Choroid plexus epithelial cell (primary cell): ENCODE data around the gene VPS9D1.

ENCODE experiments used
- DNase-seq: peaks from one replicate; pipeline ENCODE4 v3.0.0-alpha.2; 2010; ENCODE audit warnings: low read depth
- H3K4me3 ChIP-seq: 2 replicates; pipeline ENCODE4 v1.5.1; 2011; ENCODE audit warnings: low read depth, mild to moderate bottlenecking, control low read depth, low read length, moderate library complexity
- TF ChIP-seq, protein P1 (sequence below): conservative IDR thresholded peaks from 2 replicates; pipeline ENCODE4 v1.5.1; 2011; ENCODE audit warnings: low read depth, mild to moderate bottlenecking, control low read depth, inconsistent platforms, low read length, moderate library complexity

The VPS9D1 gene

DNA sequence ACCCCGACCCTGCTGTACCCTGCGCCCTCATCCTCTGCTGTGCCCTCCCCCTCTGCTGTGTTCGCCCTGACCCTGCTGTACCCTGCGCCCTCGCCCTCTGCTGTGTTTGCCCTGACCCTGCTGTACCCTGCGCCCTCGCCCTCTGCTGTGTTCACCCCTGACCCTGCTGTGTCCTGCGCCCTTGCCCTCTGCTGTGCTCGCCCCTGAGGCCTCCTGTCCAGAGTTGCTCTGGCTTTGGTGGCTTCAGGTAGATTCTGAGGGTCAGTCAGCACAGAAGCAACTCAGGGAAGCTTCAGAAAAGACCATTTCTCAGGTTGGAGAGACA lies 12.2 kb upstream of the VPS9D1 start:
- no peak overlapping the region for H3K4me3 ChIP-seq
- TF ChIP-seq, protein P1, sequence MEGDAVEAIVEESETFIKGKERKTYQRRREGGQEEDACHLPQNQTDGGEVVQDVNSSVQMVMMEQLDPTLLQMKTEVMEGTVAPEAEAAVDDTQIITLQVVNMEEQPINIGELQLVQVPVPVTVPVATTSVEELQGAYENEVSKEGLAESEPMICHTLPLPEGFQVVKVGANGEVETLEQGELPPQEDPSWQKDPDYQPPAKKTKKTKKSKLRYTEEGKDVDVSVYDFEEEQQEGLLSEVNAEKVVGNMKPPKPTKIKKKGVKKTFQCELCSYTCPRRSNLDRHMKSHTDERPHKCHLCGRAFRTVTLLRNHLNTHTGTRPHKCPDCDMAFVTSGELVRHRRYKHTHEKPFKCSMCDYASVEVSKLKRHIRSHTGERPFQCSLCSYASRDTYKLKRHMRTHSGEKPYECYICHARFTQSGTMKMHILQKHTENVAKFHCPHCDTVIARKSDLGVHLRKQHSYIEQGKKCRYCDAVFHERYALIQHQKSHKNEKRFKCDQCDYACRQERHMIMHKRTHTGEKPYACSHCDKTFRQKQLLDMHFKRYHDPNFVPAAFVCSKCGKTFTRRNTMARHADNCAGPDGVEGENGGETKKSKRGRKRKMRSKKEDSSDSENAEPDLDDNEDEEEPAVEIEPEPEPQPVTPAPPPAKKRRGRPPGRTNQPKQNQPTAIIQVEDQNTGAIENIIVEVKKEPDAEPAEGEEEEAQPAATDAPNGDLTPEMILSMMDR = no peak
- DNase-seq = no peak

DNA sequence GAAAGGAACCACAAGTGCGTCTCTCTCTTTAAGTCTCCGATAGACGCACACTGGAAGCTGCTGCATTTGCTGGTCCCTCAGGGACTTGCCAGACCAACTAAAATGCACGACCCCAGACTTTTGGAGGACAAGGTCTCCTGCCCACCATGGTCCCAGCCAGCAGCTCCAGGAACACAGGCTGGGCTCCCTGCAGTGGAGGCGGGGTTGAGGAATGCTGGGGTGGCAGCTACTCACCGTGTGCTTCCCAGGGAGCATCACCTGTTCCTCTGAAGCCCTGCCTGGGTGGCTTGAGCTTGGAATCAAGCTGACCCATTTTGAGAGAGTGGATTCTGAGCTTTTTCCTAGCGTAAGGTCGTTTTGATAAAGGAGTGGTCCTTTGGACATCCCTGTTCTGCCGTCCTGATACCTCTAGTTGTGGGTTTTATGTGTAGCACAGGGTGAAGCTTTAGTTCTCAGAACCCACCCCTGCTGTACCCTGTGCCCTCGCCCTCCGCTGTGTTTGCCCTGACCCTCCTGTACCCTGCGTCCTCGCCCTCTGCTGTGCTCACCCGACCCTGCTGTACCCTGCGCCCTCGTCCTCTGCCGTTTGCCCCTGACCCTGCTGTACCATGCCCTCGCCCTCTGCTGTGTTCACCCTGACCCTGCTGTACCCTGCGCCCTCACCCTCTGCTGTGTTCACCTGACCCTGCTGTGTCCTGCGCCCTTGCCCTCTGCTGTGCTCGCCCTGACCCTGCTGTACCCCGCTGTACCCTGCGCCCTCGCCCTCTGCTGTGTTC lies 11.6 kb upstream of the VPS9D1 start:
- TF ChIP-seq, protein P1 = no peak
- no peak for DNase-seq
- no peak overlapping the region for H3K4me3 ChIP-seq

DNA sequence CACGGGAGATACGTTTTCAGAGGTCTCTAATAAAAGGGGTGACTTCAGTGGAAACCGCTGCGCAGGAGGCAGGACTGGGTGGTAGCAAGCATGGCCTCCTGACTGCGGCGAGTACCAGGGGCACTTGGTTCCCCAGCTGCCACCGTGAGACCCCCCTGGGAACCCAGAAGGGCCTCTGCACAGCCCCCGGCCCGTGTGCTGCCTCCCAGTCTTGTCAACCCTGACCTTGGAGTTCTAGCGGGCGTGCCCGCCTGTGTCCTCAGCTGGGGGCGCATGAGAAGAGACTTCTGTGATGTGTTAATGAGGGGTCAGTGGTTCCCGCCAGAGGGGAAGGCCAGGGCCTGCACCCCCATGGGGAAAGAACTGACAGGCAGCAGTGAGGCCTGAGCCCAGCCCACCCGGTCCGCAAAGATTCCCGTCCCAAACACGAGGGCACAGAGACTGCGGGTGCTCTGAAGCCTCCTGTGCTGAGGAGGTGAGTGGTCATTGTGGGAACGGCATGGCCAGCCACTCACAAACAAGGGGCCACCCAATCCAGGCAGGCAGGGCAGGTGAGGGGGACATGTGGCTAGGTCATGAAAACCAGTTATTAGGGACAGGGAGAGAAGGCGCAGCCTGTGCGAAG lies 10.0 kb upstream of the VPS9D1 start:
- TF ChIP-seq, protein P1 = no peak
- DNase-seq = no peak
- H3K4me3 ChIP-seq = no peak overlapping the region

DNA sequence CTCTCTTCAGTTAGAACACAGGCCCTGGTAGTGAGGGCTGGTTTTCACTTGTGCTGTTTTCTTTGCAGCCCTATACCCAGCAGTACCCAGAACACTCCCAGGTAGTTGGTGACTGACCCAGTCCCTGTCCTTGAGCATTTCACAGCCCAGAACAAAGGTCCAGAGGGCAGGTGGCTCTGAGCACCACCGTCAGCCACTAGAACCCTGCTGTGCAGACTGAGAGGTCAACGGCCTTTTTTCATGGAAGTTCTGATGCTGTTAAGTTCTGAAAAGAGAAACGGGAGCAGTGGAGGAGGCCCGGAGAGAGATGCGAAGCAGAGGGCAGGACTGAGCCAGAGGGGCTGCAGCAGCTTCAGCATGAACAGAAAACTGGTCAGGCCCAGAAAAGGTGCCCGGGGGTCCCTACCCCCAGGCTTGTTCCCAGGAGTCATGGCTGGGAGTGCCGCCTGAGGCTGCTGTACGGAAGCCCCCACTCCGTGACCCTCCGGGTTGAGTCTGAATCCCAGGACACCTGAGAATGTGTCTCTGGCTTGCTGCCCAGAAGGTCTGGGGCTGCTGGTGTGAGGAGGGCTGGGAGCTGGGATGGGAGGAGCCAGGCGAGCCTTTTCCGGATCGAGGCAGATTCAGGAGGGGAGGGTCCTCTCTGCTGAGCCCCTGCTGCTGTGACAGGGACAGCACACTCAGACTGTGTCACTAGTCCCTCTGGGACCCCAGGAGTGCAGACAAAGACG lies 9.3 kb upstream of the VPS9D1 start:
- DNase-seq = peak; percentile 62
- TF ChIP-seq, protein P1 = no peak
- no peak overlapping the region for H3K4me3 ChIP-seq

DNA sequence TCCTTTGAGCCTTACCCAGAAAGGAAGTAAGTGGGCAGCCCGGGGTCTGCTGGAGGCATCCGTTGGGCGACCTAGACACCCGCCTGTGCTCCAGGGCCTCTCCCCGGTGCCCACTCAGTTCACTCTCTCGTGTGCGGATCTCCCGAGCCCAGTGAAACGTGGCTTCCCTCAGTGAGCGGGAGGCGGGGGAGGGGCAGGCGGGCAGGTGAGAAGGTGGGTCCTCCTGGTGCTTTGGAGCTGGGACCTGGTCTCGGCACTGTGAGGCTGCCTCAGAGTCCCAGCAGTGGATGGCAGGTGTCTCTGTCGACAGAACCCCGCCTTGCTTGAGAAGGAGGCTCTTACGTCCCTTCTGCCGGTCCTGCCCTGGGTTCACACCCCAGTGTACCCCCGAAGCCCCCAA lies 8.6 kb upstream of the VPS9D1 start:
- no peak for DNase-seq
- TF ChIP-seq, protein P1 = no peak
- H3K4me3 ChIP-seq = no peak overlapping the region

DNA sequence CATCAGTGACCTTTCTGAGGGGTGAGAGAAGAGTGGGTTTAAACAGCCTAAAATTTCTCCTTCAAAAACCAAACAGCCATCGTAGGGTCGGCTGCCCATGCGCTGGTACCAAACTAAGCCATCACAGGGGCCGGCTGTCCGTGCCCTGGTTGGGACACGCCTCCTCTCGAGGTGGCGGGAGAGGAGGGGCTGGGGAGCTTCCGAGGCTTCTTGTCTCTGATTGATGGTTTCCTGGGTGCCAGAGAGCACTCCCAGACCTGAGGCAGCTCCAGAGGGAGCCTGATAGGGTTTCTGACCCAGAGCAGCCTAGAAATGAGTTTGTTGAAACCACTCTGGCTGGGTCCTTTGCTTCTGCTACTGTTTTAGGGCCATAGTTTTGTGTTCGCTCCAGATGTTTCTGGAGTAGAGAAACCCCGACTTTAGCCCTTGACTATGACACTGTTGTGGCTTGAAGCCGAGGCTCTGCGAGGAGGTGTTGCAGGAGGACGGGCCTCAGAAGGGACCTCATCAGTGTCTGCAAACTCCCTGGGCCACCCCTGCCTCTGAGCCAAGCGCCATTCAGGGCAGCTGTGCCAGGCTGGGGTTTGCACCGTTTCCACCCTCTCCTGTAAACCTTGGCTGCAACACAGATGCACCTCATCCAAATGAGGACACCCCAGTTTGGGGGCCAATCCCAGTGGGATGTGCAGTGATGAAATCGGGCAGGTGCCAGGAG lies 6.9 kb upstream of the VPS9D1 start:
- H3K4me3 ChIP-seq = no peak overlapping the region
- TF ChIP-seq, protein P1 = no peak
- no peak for DNase-seq
